ENCODE data around the gene FPR3. TPM values are rescaled to one million over a fixed set of nuclear protein-coding genes. Genes with fewer than 3 reads are reported as not detected.
"Not testable (repeated sequence)": the region's sequence is repeated elsewhere in the genome, so short reads cannot be mapped to it uniquely, and the experiment has no call there.

FPR3 gene
- total RNA-seq (2014; rRNA removed; shearing (Covaris generic); ENCODE audit: low replicate concordance): not detected in 2 replicates

DNA sequence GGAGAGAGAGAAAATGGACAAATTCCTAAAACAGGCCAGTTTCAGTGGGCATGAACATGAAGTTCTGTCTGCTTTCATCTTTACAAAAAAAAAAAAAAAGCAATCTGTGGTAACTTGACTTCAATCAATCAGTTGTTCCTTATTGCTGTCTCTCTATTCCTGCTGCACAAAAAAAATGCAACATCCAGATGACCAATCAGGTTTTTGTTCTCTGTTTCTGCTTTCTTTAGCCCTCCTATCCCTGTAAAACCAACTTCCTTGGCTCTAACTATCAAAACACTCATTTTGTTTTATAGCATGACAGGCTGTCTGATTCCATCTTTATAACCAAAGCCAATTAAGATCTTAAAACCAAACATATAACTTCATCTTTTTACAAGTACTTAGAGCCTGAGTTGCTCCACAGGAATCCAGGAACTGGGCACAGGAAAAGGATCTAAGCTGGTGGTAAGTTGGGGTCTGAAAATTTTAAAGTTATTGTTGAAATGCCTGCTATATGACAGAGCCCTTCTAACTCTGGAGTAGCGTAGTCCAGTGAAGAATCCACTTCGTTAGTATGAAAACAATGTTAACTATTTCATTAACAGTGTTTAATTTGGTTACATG, at the start of gene FPR3:
FPR3 (plus strand) TSS at position 273 of the 606 bp plus-strand sequence. CDS start 28,592 bp downstream, outside the sequence.
- no peak for DNase-seq (ENCODE audit: low read depth)
- in situ Hi-C loops (cut with HindIII; ENCODE audit: low pct_unique_long_range_greater_than_20kb, low sequenced_read_pairs): no loop called here

DNA sequence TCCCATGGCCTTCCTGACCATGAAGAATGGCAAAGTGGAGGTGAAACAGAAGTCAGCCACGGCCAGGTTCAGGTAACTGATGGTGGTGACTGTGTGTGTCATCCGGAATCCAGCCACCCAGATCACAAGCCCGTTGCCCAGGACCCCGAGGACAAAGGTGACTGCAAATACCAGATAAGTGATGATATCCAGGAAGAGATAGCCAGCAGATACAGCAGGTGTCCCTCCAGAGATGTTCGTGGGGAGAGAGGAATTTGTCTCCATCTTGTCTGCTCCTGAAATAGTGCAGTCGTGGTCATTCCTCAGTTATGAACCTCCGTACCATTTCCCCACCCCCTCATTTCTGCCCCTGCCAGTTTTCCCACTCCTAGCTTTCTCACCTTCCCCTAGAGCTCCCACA, 48.2 kb upstream of the FPR3 start:
- in situ Hi-C loops (cut with HindIII; ENCODE audit: low pct_unique_long_range_greater_than_20kb, low sequenced_read_pairs): no loop called here

GRCh38 chr19:51749979-51750378, 45.0 kb upstream of the FPR3 start:
- in situ Hi-C loops (cut with HindIII; ENCODE audit: low pct_unique_long_range_greater_than_20kb, low sequenced_read_pairs): no loop called here
- DNase-seq (ENCODE audit: low read depth): no peak

More for the DNA sequence above, 48.2 kb upstream of the FPR3 start:
- DNase-seq (ENCODE audit: low read depth): no peak

DNA sequence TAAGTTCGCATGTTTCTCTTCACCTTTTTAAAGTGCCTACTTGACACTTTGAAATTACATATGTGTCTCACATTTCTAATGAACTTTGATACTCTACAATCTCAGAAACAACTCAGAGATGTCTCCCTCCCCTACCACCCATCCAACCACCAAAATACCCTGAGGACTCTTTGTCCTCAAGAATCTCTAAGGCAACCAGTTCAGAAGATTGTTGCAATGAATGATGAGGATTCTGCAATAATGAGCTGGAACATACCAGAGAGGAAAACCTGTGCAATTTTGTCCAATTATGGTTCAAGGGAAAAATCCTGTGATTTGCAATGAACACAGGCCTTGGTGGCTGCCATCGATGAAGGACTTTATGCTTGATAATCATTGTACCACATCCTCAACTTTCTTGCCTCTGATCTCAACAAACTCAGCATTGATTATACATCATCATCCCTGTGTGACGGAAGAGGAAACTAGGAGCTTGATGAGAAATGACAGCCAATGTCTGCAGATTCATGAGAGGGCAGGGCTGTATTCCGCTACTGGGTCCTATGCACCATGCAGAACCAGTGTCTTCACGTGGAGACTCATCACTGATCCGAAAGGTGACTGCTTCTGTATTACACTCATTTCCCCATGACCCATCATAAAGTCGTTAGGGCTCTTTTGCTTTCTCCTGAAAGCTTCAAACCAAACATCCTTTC, 44.4 kb upstream of the FPR3 start:
- in situ Hi-C loops (cut with HindIII; ENCODE audit: low pct_unique_long_range_greater_than_20kb, low sequenced_read_pairs): no loop called here
- DNase-seq (ENCODE audit: low read depth): no peak

- in situ Hi-C loops (cut with HindIII; ENCODE audit: low pct_unique_long_range_greater_than_20kb, low sequenced_read_pairs): no loop called here
- DNase-seq (ENCODE audit: low read depth): peak; percentile 39
Measured at GRCh38 chr19:51751655-51752054, 43.3 kb upstream of the FPR3 start, which contains the start of gene FPR1. FPR1 (minus strand) TSS chr19:51751878; CDS start chr19:51746994, 4,884 bp downstream.

DNA sequence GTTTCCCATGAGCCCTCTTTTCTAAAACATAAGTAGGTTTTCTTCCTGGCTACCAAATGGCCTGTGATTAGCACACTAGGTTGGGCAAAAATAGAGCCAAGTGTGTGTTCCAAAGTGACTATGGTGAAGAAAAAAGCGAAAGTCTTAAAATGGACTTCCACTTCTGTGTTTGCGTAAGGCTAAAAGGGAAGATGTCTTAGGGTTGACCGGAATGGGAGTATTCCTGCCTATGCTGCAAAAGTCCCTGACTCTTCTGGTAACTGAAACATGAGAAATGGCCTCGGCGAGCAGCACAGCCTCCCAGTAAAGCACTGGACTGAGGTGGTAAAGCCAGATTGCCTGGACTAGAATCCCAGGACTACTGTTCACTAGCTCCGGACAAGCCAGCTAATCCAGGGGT, 40.8 kb upstream of the FPR3 start:
- DNase-seq (ENCODE audit: low read depth): no peak
- in situ Hi-C loops (cut with HindIII; ENCODE audit: low pct_unique_long_range_greater_than_20kb, low sequenced_read_pairs): no loop called here

DNA sequence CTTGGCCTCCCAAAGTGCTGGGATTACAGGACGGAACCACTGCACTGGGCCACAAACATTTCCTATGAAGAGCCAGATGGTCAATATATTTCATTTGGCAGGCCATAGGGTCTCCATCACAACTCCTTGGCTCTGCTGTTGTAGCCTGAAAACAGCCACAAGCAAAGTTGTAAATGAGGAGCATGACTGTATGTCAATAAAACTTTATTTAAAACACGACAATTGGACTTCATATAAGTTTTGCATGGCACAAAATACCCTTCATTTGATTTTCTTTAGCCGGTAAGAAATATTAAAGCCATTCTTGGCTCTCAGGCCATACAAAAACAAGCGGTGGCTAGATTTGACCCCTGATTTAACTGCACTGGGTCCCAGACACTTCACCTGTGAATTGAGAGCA, 40.2 kb upstream of the FPR3 start:
- in situ Hi-C loops (cut with HindIII; ENCODE audit: low pct_unique_long_range_greater_than_20kb, low sequenced_read_pairs): no loop called here
- no peak for DNase-seq (ENCODE audit: low read depth)

DNA sequence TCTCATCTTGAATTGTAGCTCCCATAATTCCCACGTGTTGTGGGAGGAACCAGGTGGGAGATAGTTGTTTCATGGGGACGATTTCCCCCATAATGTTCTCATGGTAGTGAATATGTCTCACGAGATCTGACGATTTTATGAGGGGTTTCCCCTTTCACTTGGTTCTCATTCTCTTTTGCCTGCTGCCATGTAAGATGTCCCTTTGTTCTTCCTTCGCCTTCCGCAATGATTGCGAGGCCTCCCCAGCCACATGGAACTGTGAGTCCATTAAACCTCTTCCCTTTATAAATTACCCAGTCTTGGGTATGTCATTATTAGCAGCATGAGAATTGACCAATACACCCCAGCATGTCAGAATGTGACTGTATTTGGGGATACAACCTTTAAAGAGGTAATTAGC, 39.4 kb upstream of the FPR3 start:
- DNase-seq (ENCODE audit: low read depth): no peak
- in situ Hi-C loops (cut with HindIII; ENCODE audit: low pct_unique_long_range_greater_than_20kb, low sequenced_read_pairs): no loop called here

DNA sequence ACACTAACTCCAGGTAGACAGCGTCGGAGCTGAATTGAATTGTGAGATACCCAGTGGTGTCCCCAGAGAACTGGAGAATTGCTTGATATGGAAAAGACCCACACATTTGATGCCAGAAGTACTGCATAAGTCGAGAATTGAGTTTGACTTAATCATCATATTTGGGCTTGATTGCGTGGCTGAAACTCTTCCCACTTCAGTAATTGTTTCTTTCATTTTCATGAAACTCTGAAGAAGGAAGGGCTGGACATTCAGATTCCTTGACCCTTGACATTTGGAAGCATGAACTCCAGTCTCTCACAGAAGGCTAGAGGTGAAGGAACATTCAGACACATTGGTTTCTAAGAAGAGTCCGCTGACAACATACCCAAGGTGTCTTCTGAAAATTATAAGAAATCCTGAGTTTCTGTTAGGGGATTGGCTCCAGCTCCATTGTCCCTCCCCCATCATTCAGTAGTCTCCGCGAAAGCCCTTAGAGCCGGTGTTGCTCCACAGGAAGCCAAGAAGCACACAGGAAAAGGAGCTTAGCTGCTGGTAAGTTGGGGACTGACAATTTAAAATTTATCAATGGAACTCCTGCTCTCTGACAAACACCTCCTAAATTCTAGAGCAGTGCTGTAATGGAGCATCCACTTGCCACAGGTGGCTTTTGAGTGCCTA, 34.1 kb upstream of the FPR3 start, which contains the start of gene FPR2:
FPR2 (plus strand) TSS at position 484 of the 660 bp plus-strand sequence. CDS start 7,479 bp downstream, outside the sequence.
- in situ Hi-C loops (cut with HindIII; ENCODE audit: low pct_unique_long_range_greater_than_20kb, low sequenced_read_pairs): no loop called here
- DNase-seq (ENCODE audit: low read depth): no peak

- in situ Hi-C loops (cut with HindIII; ENCODE audit: low pct_unique_long_range_greater_than_20kb, low sequenced_read_pairs): no loop called here
- no peak for DNase-seq (ENCODE audit: low read depth)
Measured at GRCh38 chr19:51761696-51762095, 33.3 kb upstream of the FPR3 start.

DNA sequence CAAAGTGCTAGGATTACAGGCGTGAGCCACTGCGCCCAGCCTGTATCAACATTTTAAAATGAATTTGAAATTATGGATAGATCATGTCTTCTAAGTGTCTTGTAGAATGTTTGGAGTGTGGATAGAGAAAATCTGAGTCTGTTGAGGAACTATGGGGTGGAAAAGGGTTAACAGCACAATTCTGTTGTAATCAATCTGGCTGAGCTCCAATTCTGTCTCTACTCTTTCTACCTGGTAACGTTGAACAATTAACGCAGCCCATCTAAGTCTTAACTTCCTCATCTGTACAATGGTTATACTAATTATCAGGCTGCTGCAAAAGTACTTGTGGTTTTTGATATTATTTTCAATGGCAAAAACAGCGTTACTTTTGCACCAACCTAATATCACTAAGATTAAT, 29.9 kb upstream of the FPR3 start:
- in situ Hi-C loops (cut with HindIII; ENCODE audit: low pct_unique_long_range_greater_than_20kb, low sequenced_read_pairs): no loop called here
- DNase-seq (ENCODE audit: low read depth): no peak

DNA sequence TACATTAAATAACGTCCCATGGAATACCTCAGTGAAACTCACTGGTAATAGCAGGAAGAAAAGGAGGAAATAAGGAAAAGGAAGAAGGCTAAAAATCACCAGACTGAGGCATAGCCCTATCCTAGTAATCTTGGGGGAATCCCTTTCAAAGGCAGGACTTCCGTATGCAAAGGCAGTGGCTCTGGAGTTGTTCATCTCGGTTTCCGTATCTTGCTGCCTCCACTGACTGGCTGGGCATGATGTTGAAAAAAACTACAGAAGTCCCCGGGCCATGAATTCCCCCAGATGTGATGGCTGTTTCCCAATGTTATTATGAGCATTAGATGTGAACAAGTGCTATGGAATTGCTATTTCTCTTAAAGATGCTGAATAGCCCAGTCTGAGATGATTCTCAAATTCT, 28.5 kb upstream of the FPR3 start:
- DNase-seq (ENCODE audit: low read depth): no peak
- in situ Hi-C loops (cut with HindIII; ENCODE audit: low pct_unique_long_range_greater_than_20kb, low sequenced_read_pairs): no loop called here

DNA sequence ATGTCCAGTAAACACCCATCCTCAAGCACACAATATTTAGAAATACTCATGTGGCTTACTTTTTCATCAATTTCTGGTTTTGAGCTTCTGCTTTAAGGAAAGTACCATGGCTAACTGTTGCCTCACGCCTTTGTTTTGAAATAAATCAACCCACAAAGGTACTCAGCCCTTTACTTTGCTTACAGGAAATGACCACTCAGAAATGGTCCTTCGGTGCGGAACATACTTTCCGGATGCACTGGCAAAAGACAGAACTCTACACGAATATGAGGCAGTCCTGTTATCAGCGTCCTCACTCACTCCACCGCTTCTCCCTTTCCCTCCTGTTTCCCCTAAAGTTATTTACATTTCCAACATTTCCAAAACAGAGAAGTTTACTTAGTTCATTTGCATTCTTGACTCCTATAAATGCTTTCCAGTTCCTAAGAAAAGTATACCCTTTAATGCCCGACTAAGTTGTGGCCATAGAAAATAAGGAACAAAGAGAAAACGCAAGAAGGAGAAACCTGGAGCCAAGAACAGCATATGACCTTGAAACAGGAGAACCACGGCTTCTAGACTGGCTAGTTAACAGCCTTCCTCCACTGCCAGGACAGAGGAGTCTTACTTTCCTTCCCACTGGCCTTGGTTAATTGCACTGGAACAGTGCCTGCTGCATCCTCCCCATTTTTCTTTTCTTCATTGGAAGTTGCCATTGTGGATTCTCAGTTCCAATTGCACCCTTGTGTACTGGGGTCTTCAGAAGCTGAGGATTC, 23.4 kb upstream of the FPR3 start:
- DNase-seq (ENCODE audit: low read depth): no peak
- in situ Hi-C loops (cut with HindIII; ENCODE audit: low pct_unique_long_range_greater_than_20kb, low sequenced_read_pairs): no loop called here

DNA sequence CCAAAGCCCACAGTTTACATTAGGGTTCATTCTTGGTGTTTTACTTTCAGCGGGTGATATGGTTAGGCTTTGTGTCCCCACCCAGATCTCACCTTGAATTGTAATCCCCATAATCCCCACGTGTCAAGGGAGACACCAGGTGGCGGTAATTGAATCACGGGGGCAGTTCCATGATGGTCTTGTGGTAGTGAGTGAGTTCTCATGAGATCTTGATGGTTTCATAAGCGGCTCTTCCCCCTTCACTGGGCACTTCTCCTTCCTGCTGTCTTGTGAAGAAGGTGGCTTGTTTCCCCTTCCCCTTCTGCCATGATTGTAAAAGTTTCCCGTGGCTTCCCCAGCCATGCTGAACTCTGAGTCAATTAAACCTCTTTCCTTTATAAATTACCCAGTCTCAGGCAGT, 22.0 kb upstream of the FPR3 start:
- in situ Hi-C loops (cut with HindIII; ENCODE audit: low pct_unique_long_range_greater_than_20kb, low sequenced_read_pairs): no loop called here
- no peak for DNase-seq (ENCODE audit: low read depth)

DNA sequence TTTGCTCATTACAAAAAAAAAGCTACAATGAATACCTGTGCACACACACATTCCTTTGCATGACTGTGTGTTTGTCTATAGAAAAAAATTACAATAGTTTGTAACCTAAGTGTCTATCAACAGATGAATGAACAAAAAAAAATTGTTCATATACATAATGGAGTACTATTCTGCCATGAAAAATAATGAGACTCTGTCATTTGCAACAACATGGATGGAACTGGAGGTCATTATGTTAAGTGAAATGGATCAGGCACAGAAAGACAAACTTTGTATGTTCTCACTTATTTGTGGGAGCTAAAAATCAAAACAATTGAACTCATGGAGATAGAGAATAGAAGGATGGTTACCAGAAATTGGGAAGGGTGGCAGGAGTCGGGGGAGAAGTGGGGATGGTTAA, 18.4 kb upstream of the FPR3 start:
- DNase-seq (ENCODE audit: low read depth); in situ Hi-C loops (cut with HindIII; ENCODE audit: low pct_unique_long_range_greater_than_20kb, low sequenced_read_pairs): not testable (repeated sequence)

GRCh38 chr19:51777570-51778462, 17.1 kb upstream of the FPR3 start:
- DNase-seq (ENCODE audit: low read depth): peak; percentile 53
- in situ Hi-C loops (cut with HindIII; ENCODE audit: low pct_unique_long_range_greater_than_20kb, low sequenced_read_pairs): no loop called here

DNA sequence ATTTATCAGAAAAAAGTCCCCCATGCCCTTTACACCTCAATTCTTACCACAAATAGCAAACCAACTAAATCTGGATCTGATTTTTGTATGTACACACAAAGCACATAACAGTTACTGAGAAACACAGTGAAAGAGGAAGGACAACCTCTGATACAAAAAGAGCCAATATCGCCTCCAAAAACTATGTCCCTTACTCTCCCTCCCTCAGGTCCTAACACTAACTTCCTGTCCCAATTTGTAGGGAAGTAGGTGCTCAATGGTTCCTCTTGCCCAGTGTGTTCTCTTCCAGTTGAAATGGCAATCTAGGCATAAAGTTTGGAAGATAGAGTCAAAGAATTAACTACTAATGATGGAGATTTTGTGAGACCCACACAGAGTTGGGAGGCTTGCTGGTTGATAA, 15.8 kb upstream of the FPR3 start:
- no peak for DNase-seq (ENCODE audit: low read depth)
- in situ Hi-C loops (cut with HindIII; ENCODE audit: low pct_unique_long_range_greater_than_20kb, low sequenced_read_pairs): no loop called here

DNA sequence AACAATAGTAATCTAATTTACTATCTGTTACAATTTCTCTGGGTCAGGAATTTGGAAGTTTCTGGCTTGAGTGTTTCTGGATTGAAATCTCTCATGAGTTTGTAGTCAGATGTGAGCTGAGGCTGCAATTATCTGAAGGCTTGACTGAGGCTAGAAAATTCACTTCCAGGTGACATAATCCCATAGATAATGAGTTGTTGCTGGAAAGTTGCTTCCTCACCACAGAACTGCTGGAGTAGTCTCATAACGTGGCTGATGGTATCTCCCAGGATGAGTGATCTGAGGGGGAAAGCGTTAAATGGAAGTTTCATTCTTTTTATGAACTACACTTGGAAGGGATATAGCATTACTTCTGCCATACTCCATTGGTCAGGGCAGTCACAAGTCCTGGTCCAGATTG, 15.3 kb upstream of the FPR3 start:
- DNase-seq (ENCODE audit: low read depth): no peak
- in situ Hi-C loops (cut with HindIII; ENCODE audit: low pct_unique_long_range_greater_than_20kb, low sequenced_read_pairs): no loop called here

Data from Caki2 (cell line).